Islet of Langerhans (tissue), 1 donor: ENCODE data around the gene TMEM190.

Experiments used
- FAIRE-seq: peaks from one replicate; lab custom pipeline; 2011; peaks lifted over from hg19 to GRCh38; lab: Jason Lieb, UNC

TMEM190 gene

DNA sequence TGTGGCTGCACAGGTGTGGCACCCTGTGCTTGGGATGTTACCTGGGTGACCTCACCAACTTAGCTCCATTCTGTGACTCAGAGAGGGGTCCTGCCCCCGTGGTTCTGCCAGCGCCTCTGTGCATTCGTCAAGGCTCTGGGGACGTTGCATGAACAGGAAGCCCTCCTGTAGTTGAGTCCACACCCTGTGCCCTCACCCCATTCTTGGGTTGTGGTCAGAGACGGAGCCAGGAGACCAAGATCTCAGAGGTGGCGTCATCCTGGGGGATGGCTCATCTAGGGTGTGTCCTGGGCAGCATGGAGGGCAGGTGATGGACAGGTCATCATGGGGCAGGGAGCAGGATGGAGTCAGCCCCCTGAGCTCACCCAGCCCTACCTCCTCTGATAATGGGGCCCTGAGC, 24.6 kb upstream of the TMEM190 start:
- no peak for FAIRE-seq

DNA sequence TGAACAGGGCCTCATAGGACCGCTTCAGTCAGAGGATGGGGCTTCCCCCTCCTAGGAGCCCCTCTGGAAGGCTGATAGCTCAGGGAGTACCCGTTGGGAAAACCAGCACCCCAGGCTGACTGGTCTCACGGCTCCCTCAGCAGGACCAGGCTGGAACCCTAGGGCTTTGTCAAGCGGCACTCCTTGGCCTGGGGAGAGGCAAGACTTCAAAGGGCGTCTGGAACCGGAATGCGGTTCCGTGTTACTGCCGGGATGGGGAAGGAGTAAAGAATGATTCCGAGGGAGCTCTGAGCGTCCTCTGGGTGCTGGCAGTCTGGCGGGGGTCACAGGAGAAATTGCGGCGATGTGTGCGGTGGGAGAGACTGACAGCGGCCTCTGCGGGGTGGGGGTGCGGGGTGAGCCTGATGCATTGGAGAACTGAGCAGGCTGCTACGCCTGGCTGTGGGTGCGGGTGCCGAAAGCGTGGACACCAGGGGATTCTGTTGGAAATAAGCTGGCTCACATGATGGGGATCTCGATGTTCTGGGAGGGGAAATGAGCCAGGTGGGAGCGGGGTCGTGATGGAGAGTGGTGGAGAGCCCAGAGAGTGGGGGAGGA, 24.0 kb upstream of the TMEM190 start:
- no peak for FAIRE-seq

DNA sequence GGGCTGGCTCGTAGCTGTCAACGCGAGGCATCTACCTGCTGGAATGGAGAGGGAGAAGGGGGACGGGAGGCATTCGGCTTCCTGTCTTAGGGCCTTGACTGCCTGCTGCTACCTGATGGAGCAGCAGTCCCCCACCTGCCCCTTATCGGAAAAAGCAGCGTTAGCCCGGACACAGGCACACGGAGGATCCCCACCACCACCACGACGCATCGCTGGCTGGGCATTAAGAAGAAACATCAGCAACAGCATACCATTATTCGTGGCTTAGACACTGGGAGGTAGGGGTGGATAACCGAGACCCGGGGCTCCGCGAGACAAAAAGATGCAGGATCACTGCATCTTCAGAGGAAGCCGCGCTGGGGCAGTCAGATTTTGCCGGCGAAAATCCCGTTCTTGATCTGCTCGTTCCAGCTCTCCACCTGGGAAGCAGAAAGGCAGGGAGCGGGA, 23.2 kb upstream of the TMEM190 start:
- FAIRE-seq, result no peak

DNA sequence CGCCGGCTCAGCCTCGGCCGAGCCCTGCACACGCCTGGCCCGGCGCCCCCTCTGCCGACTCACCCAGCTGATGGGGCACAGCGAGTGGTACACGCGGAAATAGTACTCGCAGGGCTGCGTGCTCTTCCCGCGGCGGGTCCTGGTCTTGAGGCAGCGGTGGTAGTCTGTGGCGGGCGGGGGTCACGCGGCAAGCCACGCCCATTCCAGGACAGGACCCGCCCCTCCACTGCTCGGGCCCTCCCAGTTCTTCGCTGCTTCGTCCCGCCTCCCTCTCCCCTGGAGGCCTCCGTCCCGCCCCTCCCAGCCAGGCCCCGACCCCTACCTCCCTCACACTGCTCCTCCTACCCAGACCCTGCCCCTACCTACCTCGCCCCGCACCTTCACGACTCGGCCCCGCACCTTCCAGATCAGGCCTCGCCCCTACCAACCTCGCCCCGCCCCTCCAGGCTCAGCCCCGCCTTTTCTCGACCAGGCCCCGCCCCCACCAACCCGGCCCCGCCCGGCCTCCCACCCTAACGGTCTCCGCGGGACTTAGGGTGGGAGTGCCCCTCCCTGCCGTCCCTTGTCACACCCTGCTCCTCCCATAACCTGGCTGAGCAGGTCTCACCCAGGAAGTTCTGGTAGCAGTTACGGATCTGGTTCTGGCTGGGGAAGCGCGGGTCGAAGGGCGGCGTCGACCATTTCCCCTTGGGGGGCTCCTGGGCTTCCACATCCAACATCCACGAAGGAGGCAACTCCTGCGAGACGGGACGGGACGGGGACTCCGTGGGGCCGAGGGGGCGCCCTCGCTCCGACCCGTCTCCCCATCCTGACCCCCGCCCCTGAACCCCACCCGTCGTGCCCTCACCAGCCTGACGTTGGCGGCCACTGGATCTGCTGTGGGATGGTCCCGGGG, 22.6 kb upstream of the TMEM190 start:
- FAIRE-seq, result no peak

DNA sequence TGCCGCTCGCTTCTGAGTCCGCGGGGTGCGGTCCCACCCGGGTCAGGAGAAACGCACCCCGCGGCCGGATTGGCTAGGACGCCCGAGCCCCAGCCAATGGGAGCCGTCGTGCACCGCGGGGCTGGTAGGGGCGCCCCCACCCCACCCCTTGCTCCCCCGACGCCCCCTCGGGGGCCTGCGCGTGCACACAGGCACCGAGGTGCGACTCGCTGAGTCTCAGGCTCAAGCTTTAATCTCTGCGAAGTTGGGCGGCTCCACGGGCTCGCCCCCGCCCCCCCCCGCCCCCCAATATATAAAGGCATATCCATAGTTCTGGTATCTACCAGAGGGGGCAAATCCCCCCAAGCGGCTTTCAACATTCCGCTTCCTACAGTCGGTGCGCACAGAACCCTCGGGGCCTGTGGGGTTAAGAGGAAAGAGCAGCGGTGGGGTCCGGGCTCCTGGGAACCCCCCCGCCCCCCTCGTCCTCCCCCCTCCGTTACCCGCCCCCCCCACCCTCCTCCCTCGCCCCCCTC, 21.9 kb upstream of the TMEM190 start, which contains the start of gene COX6B2:
TSS of gene COX6B2 (minus strand) at position 22 of the 515 bp plus-strand sequence. CDS start 198 bp downstream, outside the sequence.
- FAIRE-seq, result no peak

DNA sequence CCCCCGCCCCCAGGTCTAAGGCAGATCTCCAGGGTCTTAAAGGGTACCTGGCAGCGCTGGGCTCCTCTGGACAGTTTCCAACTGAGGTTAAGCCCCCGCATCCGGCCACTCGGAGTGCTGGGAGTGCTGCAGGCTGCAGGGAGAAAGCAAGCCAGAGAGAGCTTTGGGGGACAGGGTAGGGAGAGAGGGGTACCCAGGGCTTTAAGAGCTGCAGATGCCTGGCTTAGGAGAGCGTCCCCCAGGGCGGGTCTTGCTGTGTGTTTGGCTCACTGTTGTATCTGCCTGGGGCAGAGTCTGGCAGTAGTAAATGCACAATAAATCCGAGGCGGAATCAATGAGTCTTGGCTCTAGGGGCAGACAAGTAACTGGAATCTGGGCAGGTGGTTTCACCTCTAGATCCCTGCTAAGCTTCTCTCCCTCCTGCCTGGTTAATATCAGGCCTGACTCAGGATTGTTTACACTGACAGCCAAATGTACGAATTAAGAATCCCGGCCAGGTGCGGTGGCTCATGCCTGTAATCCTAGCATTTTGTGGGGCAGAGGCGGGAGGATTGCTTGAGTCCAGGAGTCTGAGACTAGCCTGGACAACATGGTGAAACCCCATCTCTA, 21.3 kb upstream of the TMEM190 start:
- FAIRE-seq, result no peak

DNA sequence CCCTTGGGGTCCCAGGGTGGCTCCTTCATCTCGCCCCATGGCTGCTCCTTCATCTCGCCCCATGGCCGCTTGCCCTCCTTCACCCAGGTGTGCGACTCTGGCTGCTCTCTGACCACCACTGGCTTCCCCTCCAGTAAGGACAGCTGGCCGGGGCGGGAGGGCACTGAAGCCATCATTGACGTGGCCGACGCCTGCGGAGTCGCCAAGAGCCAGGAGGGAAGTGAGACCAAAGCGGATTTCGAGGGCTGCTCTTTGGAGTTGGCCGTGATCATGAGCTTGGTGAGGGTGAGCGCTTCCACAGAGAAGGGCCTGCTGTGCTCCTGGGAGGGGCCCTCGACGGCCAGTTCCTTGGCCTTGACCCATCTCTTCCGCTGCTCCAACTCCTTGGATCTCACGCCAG, 18.1 kb upstream of the TMEM190 start:
- FAIRE-seq, result no peak

DNA sequence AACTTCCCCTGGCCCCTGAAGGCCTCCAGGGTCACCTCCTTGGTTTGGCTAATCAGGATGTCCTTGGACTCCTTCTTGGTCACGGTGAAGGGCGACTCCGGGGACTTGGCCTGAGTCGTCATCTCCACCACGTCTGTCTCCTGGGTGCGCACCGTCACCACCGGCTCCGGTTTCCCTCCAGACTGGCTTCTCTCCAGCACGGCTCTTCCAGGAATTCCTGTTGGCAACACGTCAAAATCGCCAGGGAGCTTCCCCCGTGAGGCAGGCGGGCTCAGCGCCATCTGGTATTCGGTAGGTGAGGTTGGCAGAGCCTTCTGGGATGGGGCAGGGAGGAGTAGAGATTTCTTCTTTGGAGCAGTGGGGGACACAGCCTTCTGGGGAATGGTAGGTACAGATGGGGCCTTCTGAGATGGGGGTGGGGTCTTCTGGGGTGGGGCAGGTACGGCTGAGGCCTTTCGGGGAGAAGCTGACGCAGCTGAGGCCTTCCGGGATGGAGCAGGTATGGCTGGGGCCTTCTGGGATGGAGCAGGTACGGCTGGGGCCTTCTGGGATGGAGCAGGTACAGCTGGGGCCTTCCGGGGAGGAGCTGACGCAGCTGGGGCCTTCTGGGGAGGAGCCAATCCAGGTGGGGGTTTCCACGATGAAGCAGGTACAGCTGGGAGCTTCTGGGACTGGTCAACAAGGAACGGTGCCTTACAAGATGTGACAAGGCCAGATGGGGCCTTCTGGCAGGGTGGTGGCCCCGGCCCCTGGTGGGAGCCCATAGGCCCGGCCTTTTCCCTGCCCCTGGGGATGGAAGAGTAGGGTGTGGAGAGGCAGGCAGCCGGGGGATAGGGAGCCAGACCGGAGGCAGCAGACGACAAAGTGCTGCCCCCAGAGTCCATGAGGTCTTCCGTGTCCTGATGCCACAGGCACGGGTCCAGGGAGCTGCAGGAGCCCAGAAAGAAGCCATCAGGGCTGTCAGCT, 17.4 kb upstream of the TMEM190 start:
- FAIRE-seq, result no peak

DNA sequence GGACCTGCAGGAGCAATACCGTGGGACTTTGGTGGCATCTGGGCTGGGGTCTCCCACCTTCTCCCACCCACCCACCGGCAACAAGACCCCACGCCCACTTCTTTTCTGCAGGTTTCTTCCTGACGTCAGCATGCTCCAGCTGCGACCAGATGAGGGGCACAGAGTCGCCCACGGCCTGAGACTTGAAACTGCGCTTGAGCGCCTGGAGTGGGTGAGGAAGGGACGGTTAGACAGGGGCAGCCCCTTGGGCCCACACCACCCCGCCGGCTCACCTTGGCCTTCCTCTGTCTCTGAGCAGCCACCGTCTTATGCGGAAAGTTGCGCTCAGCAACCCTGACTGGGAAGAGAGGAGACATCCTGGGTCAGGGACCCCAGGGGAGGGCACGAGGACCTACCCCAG, 15.7 kb upstream of the TMEM190 start:
- no peak for FAIRE-seq

DNA sequence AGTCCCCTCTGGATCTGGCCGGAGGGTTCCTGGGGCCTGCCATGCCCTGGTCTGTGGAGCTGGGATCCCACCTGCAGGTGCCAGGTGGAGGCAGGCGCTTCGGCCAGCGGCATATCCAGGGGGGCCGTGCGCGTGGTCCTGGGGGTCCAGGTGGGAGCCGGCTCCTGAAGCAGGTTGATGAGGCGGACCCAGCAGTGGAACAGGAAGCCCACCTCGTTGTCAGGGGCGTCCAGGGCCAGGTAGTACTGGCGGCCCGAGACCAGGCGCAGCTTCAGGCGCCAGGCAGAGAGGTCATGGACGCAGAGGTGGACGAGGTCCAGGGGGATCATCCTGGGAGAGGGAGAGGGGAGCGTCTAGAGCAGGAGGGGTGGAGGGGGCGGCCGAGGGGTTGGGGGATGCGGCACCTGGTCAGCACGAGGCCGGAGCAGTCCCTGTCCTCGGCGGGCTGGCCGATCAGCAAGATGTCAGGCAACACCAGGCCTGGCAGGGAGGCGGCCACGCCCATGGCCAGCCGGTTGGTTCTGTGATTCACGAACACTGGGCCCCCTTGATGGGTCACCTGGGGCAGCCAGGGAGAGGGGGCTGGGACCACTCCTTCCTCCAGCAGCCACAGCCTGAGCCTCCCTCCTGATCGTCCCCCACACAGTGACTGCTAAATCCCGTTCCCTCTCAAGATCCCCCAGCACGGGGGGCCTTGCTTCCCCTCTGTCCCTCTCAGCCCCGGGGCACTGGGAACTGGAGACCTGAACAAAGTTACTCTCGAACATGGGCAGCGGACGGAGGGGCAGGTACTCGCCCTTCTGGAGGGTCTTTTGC, 14.2 kb upstream of the TMEM190 start:
- FAIRE-seq, result no peak

DNA sequence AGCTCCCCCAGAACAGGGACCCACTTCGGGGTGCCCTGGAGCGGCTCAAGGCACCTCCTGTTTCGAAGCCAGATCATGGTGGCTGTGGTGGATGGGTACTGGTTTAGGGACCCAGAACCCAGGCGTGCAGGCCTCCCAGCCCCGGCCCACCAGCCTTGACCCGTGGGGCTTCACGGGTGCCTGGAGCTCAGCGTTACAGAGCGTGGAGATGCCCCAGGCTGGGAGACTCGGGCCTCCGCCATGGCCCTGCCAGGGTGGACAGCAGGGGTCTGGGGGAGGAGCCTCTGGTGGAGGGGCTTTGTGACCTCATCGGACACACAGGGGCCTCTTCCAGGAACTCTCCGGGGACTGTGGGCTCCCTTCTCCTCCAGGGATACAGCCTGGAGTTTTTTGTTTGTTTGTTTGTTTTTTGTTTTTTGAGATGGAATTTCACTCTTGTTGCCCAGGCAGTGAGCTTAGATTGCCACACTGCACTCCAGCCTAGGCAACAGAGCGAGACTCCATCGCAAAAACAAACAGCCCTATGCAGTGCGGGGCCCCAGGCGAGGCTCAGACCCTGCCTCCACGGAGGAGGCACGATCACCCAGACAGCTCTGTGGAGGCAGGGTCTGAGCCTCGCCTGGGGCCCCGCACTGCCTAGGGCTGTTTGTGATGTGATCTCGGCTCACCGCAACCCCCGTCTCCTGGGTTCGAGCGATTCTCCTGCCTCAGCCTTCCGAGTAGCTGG, 13.5 kb upstream of the TMEM190 start, which contains the start of gene GARIN5B:
TSS of gene GARIN5B (minus strand) at position 271 of the 727 bp plus-strand sequence. CDS start at position 77, 194 bp downstream.
- no peak for FAIRE-seq

DNA sequence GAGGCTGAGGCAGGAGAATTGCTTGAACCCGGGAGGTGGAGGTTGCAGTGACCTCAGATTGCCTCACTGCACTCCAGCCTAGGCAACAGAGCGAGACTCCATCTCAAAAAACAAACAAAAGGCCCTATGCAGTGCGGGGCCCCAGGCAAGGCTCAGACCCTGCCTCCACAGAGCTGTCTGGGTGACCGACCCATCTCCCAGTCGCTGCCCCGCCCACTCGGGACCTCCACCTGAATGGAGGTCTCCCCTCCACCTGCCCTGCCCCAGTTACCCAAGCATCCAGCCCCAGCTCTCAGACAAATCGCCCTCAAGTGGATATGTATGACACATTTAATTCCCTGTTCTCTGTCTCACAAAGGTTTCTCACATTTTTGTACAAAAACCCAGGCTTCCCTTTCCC, 11.4 kb upstream of the TMEM190 start:
- FAIRE-seq, result no peak

DNA sequence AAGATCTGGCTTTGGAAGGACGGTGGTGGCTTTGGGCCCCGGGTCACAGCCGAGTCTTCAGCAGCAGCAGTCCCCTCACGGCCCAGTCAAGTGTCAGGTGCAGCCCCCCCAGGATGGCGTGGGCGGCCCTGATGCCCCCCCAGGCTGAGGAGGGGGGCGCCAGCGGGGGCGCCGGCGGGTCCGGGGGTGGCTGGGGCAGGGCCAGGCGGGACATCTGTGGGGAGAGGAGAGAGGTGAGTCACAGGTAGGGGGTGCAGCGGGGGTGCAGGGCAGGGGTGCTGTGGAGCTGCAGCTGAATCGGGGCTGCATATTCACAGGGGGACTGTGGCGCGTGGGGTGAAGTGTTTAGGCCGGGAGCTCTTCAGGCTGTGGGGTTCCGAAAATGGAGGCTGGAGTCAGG, 10.7 kb upstream of the TMEM190 start:
- FAIRE-seq, result no peak

DNA sequence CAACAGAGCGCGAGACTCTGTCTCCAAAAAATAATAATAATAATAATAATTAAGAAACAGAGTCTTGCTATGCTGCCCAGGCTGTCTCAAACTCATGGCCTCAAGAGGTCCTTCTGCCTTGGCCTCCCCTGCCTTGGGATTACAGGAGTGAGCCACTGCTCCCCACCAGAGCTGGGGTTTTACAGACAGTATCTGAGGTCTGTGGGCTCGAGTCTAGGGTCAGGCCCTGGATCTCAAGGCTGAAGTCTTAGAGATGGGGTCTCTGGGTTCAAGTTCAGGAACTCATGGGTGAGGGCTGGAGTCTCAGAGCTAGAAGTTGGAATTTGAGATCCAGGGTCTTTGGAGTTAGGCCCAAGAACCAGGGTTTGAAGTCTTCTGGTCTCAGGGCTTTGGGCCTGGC, 9.8 kb upstream of the TMEM190 start:
- no peak for FAIRE-seq

DNA sequence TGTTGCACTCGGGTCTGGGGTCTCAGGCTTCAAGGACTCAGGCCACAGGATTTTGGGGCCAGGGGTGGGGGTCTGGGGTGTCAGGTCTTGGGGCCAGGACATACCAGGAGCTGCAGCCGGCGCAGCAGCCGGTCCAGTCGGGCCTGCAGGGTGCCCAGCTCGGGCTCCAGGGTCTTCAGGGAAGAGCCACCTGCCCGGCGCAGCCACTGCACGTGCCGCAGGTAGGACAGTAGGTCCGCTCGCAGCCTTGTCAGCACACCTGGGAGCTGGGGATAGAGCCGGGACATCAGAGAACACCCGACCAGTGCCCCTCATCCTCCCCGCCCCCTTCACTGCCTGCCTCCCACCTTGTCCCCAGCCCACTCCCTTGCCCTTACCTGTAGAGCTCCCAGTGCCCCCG, 8.5 kb upstream of the TMEM190 start:
- FAIRE-seq, result no peak

DNA sequence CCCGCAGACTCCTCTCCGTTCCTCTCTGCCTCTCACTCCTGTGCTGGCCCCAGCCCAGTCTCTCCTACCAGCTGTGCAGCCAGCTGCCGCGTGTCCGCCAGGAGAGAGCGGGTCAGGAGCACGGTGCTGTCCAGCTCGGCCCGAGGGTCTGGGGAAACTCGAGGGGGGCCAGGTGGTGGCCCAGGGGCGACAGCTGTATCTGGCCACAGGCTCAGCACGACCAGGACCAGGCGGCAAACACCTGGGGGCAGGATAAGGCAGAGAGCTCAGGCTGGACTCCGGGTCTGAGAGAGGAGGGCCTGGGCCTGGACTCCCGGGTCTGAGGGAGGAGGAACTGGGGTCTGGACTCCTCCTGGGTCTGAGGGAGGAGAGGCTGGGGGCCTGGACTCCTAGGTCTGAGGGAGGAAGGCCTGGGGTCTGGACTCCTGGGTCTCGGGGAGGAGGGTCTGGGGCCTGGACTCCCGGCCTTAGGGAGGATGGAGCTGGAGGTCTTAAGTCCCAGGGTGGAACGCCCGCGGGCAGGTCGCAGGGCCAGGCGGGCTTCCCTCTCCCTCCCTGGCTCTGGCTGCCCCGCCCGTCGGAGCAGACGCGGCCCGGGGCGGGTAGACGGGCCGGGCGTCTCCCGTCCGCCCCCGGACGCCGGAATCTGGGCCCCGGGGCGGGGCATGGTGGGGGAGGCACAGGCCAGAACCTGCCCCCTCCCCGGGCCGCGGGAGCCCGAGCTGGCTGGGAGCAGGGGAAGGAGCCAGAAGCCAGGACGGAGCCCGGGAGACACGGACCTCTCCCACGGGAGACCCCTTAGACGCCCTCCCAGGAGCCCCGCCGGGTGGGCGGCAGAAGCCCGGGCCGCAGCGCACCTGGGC, 7.7 kb upstream of the TMEM190 start:
- FAIRE-seq, result no peak

DNA sequence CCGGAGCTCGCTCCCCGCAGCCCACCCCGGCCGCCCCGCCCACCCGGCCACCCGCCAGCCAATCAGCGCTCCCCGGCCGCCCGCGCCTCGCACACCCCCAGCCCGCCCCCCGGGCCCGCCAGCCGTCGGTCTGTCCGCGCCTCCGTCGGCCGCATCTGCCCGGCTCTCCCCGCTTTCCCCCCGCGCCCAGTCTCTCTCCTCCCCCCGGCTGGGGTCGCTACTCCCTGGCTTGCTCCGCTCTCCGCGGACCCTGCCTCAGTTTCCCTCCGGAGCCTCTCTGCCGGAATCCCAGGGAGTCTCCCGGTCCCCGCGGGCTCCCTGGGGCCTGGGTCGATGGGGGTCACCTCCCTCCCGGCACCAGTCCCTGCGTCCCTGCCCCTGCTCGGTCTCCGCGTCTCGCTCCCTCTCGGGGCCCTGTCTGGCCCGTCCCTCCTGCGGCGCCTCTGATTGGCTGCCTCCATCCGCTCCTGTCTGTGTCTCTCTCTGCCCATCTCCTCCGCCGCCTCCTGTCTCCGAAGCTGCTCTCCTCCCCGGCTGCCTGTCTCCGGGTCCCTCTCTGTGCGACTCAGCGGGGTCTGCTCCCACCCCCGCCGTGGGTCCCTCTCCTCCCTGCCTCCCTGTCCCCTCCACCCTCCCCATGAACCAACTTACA, 6.8 kb upstream of the TMEM190 start:
- FAIRE-seq, result no peak

DNA sequence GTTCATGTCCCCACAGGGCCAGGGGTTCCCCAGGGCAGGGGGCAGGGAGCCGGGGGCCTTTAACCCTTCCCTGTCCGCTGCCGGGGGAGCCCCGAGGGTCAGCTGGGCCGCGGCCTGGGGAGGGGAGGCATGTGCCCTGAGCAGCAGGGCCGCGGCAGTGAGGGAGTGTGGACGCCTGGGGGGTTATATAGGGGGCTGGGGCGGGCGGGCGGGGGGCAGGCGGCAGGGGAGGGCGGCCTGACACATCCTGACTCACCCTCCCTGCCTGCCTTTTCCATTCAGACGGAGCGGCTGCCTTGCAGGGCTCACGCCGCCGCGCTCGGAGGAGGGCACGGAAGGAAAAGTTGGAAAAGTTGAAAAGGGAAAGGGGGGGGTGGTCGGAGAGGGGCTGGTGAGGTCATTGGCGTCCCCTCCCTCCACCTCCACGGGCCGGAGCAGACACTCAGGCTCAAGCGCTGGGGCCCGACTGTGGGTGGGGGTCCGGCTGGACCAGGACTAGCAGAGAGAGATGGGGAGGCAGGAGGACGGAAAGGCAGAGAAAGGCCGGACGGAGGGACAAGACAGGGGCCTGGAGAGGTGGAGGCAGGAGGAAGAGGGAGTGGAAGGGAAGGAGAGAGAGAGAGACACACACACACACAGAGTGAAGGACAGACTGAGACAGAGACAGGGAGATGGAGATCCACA, 6.2 kb upstream of the TMEM190 start, which contains the start of gene IL11:
TSS of gene IL11 (minus strand) at position 159 of the 684 bp plus-strand sequence. CDS start at position 6, 153 bp downstream.
- FAIRE-seq, result no peak
